A549 (cell line): ENCODE results near the gene PLD3. TPM values are rescaled to one million over a fixed set of nuclear protein-coding genes. Genes with fewer than 3 reads are reported as not detected.

Experiments
- ATAC-seq, 2 experiments: fragments of 200-7000 bp in 1 of 2; fragments of >200 bp in 1 of 2; cut with Nextera tagmentation in 1 of 2; cut with Tn5 transposase in 1 of 2; 3 replicates each; pipeline versions ENCODE4 v1.8.0 to v1.9.1; 2018 to 2020; ENCODE audit warnings: mild to moderate bottlenecking in 1 of 2, moderate library complexity in 1 of 2
- CTCF ChIA-PET: fragments of 300-600 bp; sonication (Branson Sonifier 250); formaldehyde crosslinking; extraction: SDS; loops from one replicate; lab custom pipeline; 2021; ENCODE audit warnings: antibody characterized with exemption, inconsistent platforms; lab: Yijun Ruan, JAX
- POLR2A ChIA-PET: fragments of 350-600 bp; formaldehyde crosslinking; extraction: SDS; loops from one replicate; lab custom pipeline; 2021; ENCODE audit warnings: antibody characterized with exemption, inconsistent platforms; lab: Yijun Ruan, JAX
- DNase-seq, 2 experiments: peaks; one replicate each; pipeline versions ENCODE4 v3.0.0 to v3.0.0-alpha.2; 2011 to 2016; ENCODE audit warnings: low read depth in 1 of 2, low spot score in 1 of 2
- FAIRE-seq: peaks from 2 replicates; lab custom pipeline; 2011; peaks lifted over from hg19 to GRCh38; lab: Jason Lieb, UNC
- H3K27ac ChIP-seq, 2 experiments: fragments of >200 bp; sonication (Bioruptor Twin); formaldehyde crosslinking; 3 replicates each; pipeline ENCODE4 v1.5.1; 2016 to 2017
- H3K4me1 ChIP-seq: fragments of >200 bp; sonication (Bioruptor Twin); formaldehyde crosslinking; 3 replicates; pipeline ENCODE4 v1.6.1; 2016
- H3K4me2 ChIP-seq: fragments of >200 bp; sonication (Bioruptor Twin); formaldehyde crosslinking; 3 replicates; pipeline ENCODE4 v1.6.1; 2016
- H3K4me3 ChIP-seq: fragments of >200 bp; sonication (Bioruptor Twin); formaldehyde crosslinking; 3 replicates; pipeline ENCODE4 v1.5.1; 2016
- H3K9me3 ChIP-seq: fragments of >200 bp; sonication (Bioruptor Twin); formaldehyde crosslinking; 3 replicates; pipeline ENCODE4 v1.6.1; 2016
- CBX2 ChIP-seq: fragments of 200-600 bp; sonication (generic); IDR thresholded peaks from 2 replicates; pipeline ENCODE4 v1.6.1; 2016; ENCODE audit warnings: low read depth, mild to moderate bottlenecking, borderline replicate concordance
- CHD2 ChIP-seq: fragments of 150-350 bp; IDR thresholded peaks from 2 replicates; pipeline ENCODE4 v1.6.1; 2014; ENCODE audit warnings: low read length; ENCODE audit not compliant: partially characterized antibody
- EP300 ChIP-seq, 2 experiments: fragments of >200 bp; sonication (Bioruptor Twin); formaldehyde crosslinking; IDR thresholded peaks; 2 replicates in 1 of 2; 3 replicates in 1 of 2; pipeline ENCODE4 v1.6.1; 2016 to 2017
- HOXB13 ChIP-seq: fragments of 250-450 bp; sonication (Bioruptor Pico); IDR thresholded peaks from 2 replicates; pipeline ENCODE4 v1.5.0; 2020; ENCODE audit warnings: low read depth, mild to moderate bottlenecking, moderate library complexity
- JUN ChIP-seq, 2 experiments: fragments of >200 bp; sonication (Bioruptor Twin); formaldehyde crosslinking; IDR thresholded peaks; 2 replicates in 1 of 2; 3 replicates in 1 of 2; pipeline ENCODE4 v1.6.1; 2016 to 2017
- MAFK ChIP-seq: fragments of 450-650 bp; IDR thresholded peaks from 2 replicates; pipeline ENCODE4 v1.6.1; 2014; ENCODE audit not compliant: partially characterized antibody
- RAD21 ChIP-seq, 2 experiments: fragments of >200 bp in 1 of 2; sonication (Bioruptor Twin) in 1 of 2; formaldehyde crosslinking in 1 of 2; IDR thresholded peaks in 1 of 2; conservative IDR thresholded peaks in 1 of 2; 2 replicates in 1 of 2; 3 replicates in 1 of 2; pipeline ENCODE4 v1.6.1; 2012 to 2018; ENCODE audit warnings: inconsistent platforms in 1 of 2
- RARB ChIP-seq: fragments of 250-450 bp; sonication (Bioruptor Pico); IDR thresholded peaks from 2 replicates; pipeline ENCODE4 v1.8.0; 2021; ENCODE audit warnings: mild to moderate bottlenecking, moderate library complexity
- SMC3 ChIP-seq: fragments of >200 bp; sonication (Bioruptor Twin); formaldehyde crosslinking; IDR thresholded peaks from 3 replicates; pipeline ENCODE4 v1.6.1; 2018; ENCODE audit warnings: inconsistent platforms
- TFCP2L1 ChIP-seq: fragments of 250-450 bp; sonication (Bioruptor Pico); IDR thresholded peaks from 2 replicates; pipeline ENCODE4 v1.5.0; 2021; ENCODE audit warnings: mild to moderate bottlenecking
- ZSCAN20 ChIP-seq: fragments of 250-450 bp; sonication (Bioruptor Pico); IDR thresholded peaks from 2 replicates; pipeline ENCODE4 v1.8.0; 2022; ENCODE audit warnings: mild to moderate bottlenecking, moderate library complexity
- WGBS: methylation state at CpG from one replicate; pipeline ENCODE4 v1.1.6; 2017; ENCODE audit errors: missing lambda C conversion rate; 5-methylcytosine and 5-hydroxymethylcytosine counted together
- polyA plus RNA-seq, 4 experiments: library from polyadenylated mRNA; depleted of rRNA in 3 of 4; stranded (reverse); fragments of >200 nt; fragmentation: RNase III in 1 of 4; extraction: RNeasy Plus Mini Kit Qiagen cat#74134 plus additional on column Dnase treatment in 1 of 4; gene quantifications; 2 replicates in 3 of 4; 3 replicates in 1 of 4; pipeline ENCODE4 v1.2.3, GENCODE V29; 2011 to 2017
- TF ChIP-seq, protein P1 (sequence below): fragments of >200 bp; sonication (Bioruptor Twin); formaldehyde crosslinking; IDR thresholded peaks from 2 replicates; pipeline ENCODE4 v1.6.1; 2016
- TF ChIP-seq, protein P2 (sequence below): fragments of 250-450 bp; sonication (Bioruptor Pico); IDR thresholded peaks from 2 replicates; pipeline ENCODE4 v1.5.0; 2020; ENCODE audit warnings: low read depth, mild to moderate bottlenecking, moderate library complexity
- TF ChIP-seq, protein P3 (sequence below): IDR thresholded peaks from 2 replicates; pipeline ENCODE4 v1.6.1; 2012
- TF ChIP-seq, protein P4 (sequence below): fragments of 450-650 bp; IDR thresholded peaks from 2 replicates; pipeline ENCODE4 v1.6.1; 2014; ENCODE audit warnings: antibody characterized with exemption
- TF ChIP-seq, protein P5 (sequence below): fragments of 200-600 bp; sonication (generic); IDR thresholded peaks from 2 replicates; pipeline ENCODE4 v1.6.1; 2016; ENCODE audit warnings: antibody characterized with exemption, mild to moderate bottlenecking, moderate library complexity

PLD3 gene
- polyA plus RNA-seq, 2 of the 4 experiments (the other 2 are of a cell fraction) = 265 to 290 TPM

DNA sequence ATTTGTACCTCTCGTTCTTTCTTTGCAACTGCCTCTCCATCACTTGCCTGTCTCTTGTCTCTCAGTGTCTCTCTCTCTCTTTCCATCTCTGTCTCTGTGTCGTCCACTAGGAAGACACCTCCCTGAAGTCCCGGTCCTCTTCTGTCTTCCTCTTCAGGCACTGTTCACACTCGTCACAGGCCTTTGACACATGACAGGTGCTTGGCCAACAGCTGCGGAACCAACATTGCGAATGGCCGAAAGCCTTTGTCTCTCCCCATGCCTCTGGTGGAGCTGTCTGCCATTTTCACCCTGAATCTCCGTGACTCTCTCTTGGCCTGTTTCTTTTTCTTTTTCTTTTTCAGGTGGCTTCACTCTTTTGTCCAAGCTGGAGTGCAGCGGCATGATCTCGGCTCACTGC lies 38.7 kb downstream of the PLD3 start:
- Histone ChIP-seq H3K4me3 (no peak overlapping the region), H3K9me3 (no peaks in the 10 kb centered on the region), H3K4me2 (no peak overlapping the region), H3K27ac (no peak overlapping the region), H3K4me1 (no peaks in the 10 kb centered on the region)
- ChIA-PET CTCF (interaction anchor here (0.7 to 3.4 kb wide), 9 partner anchors 9 to 190 kb away, joined by 3 to 11 read pairs (median 3); no protein-coding TSS in a partner anchor), POLR2A (interaction anchor here (0.8 kb wide), 1 partner anchor 39 kb away, joined by 4 read pairs; no protein-coding TSS in a partner anchor)
- DNase-seq (no peak), FAIRE-seq (no peak), ATAC-seq (no peak)
- no peak for TF ChIP-seq CHD2
- no peak for TF ChIP-seq TFCP2L1 (CRISPR knock-in tag)
- no peak for TF ChIP-seq CBX2
- no peak for TF ChIP-seq ZSCAN20 (CRISPR knock-in tag)
- TF ChIP-seq, protein P1, sequence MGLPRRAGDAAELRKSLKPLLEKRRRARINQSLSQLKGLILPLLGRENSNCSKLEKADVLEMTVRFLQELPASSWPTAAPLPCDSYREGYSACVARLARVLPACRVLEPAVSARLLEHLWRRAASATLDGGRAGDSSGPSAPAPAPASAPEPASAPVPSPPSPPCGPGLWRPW = no peak
- TF ChIP-seq EP300 (IDR thresholded peaks at IDR 0.05) = no peak
- TF ChIP-seq MAFK = no peak
- TF ChIP-seq RARB (CRISPR knock-in tag) = no peak
- TF ChIP-seq JUN (IDR thresholded peaks at IDR 0.05) = no peak
- no peak for TF ChIP-seq HOXB13 (CRISPR knock-in tag)
- TF ChIP-seq, protein P2, sequence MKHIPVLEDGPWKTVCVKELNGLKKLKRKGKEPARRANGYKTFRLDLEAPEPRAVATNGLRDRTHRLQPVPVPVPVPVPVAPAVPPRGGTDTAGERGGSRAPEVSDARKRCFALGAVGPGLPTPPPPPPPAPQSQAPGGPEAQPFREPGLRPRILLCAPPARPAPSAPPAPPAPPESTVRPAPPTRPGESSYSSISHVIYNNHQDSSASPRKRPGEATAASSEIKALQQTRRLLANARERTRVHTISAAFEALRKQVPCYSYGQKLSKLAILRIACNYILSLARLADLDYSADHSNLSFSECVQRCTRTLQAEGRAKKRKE = no peak
- TF ChIP-seq, protein P3, sequence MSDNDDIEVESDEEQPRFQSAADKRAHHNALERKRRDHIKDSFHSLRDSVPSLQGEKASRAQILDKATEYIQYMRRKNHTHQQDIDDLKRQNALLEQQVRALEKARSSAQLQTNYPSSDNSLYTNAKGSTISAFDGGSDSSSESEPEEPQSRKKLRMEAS = no peak
- TF ChIP-seq SMC3 = no peak
- TF ChIP-seq, protein P4, sequence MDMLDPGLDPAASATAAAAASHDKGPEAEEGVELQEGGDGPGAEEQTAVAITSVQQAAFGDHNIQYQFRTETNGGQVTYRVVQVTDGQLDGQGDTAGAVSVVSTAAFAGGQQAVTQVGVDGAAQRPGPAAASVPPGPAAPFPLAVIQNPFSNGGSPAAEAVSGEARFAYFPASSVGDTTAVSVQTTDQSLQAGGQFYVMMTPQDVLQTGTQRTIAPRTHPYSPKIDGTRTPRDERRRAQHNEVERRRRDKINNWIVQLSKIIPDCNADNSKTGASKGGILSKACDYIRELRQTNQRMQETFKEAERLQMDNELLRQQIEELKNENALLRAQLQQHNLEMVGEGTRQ = no peak
- WGBS = 86% methylated on average over 10 of the region's 10 CpGs

DNA sequence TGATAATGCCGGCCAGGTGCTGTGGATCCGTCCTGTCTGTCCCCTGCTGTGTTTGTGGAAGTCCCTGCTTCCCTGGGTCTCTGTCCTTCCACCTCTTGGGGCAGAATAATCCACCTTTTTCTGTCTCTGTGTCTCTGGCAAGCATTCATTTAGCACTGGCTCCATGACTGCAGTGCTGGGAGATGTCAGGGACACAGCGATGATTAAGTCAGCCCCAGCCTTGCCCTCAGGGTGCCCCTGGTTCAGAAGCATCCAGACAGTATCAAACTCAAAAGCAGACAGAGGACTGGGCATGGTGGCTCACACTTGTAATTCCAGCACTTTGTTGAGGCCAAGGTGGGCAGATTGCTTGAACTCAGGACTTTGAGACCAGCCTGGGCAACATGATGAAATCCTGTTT lies 40.0 kb downstream of the PLD3 start:
- CTCF ChIA-PET = interaction anchor here (1.0 to 3.4 kb wide), 5 partner anchors 8 to 32 kb away, joined by 3 to 11 read pairs (median 3); no protein-coding TSS in a partner anchor
- Histone ChIP-seq H3K4me2 (no peak overlapping the region), H3K27ac (no peak overlapping the region), H3K4me1 (no peaks in the 10 kb centered on the region), H3K9me3 (no peaks in the 10 kb centered on the region), H3K4me3 (no peak overlapping the region)
- FAIRE-seq (peak; percentile 86), DNase-seq (no peak), ATAC-seq (no peak)
- POLR2A ChIA-PET = no interaction called here
- TF ChIP-seq RAD21 (conservative IDR thresholded peaks at IDR 0.05 in 1 of 2, IDR thresholded peaks at IDR 0.05 in 1 of 2) = peak in 1 of 2 experiments; percentile 6; a peak in 1 of 5 replicates
- TF ChIP-seq, protein P5, sequence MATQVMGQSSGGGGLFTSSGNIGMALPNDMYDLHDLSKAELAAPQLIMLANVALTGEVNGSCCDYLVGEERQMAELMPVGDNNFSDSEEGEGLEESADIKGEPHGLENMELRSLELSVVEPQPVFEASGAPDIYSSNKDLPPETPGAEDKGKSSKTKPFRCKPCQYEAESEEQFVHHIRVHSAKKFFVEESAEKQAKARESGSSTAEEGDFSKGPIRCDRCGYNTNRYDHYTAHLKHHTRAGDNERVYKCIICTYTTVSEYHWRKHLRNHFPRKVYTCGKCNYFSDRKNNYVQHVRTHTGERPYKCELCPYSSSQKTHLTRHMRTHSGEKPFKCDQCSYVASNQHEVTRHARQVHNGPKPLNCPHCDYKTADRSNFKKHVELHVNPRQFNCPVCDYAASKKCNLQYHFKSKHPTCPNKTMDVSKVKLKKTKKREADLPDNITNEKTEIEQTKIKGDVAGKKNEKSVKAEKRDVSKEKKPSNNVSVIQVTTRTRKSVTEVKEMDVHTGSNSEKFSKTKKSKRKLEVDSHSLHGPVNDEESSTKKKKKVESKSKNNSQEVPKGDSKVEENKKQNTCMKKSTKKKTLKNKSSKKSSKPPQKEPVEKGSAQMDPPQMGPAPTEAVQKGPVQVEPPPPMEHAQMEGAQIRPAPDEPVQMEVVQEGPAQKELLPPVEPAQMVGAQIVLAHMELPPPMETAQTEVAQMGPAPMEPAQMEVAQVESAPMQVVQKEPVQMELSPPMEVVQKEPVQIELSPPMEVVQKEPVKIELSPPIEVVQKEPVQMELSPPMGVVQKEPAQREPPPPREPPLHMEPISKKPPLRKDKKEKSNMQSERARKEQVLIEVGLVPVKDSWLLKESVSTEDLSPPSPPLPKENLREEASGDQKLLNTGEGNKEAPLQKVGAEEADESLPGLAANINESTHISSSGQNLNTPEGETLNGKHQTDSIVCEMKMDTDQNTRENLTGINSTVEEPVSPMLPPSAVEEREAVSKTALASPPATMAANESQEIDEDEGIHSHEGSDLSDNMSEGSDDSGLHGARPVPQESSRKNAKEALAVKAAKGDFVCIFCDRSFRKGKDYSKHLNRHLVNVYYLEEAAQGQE = no peak
- WGBS = 40% methylated on average over 3 of the region's 3 CpGs
